GM23248 (cell line): Measurements from ENCODE around the gene APOA4.

ENCODE experiments used
- EZH2 ChIP-seq: fragments of 200-600 bp; sonication (generic); IDR thresholded peaks from 2 replicates; pipeline ENCODE4 v1.6.1; 2018; ENCODE audit warnings: antibody characterized with exemption, mild to moderate bottlenecking; ENCODE audit not compliant: insufficient read depth, poor library complexity, severe bottlenecking
- EZH2phosphoT487 ChIP-seq: fragments of 200-600 bp; sonication (generic); IDR thresholded peaks from 2 replicates; pipeline ENCODE4 v1.6.1; 2018; ENCODE audit warnings: antibody characterized with exemption, moderate library complexity, mild to moderate bottlenecking, low read depth; ENCODE audit not compliant: insufficient read depth

DNA sequence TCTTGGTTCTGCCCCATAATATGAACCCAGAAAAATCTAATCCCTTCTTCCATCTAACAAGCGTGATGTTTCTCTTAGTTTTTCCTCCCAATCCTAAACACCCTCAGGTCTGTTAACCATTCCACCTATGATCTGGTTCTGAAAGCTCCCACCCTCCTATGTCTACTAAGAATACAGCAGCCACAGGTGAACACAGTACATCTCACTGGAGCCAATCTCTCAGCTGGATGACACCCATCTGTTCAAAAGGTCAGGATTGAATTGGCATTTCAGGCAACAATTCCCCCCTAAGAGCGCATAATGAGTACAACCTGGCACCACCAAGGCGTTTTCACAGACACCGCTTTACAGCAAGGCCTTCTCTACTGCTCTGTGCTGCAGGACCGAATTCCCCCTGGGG is 33.3 kb upstream of the APOA4 start:
- no peak for TF ChIP-seq EZH2phosphoT487
- no peak for TF ChIP-seq EZH2
